HEK293 (cell line): ENCODE data around the gene CACNA1B.

ENCODE experiments used
- CTCF ChIP-seq: fragments of 450-650 bp; formaldehyde crosslinking; IDR thresholded peaks from 2 replicates; pipeline ENCODE4 v1.5.1; 2016; ENCODE audit warnings: missing biosample characterization, missing genetic modification characterization
- PATZ1 ChIP-seq: fragments of 450-650 bp; formaldehyde crosslinking; IDR thresholded peaks from 2 replicates; pipeline ENCODE4 v1.5.1; 2016; ENCODE audit warnings: missing biosample characterization, missing genetic modification characterization
- PRDM4 ChIP-seq: fragments of 450-650 bp; formaldehyde crosslinking; IDR thresholded peaks from 2 replicates; pipeline ENCODE4 v1.5.1; 2017; ENCODE audit warnings: missing biosample characterization, missing genetic modification characterization
- ZBTB10 ChIP-seq: fragments of 450-650 bp; formaldehyde crosslinking; IDR thresholded peaks from 2 replicates; pipeline ENCODE4 v1.5.1; 2016; ENCODE audit warnings: missing biosample characterization, missing genetic modification characterization
- ZBTB26 ChIP-seq: fragments of 450-650 bp; formaldehyde crosslinking; optimal IDR thresholded peaks from 2 replicates; pipeline ENCODE3; 2016; ENCODE audit warnings: missing biosample characterization, mild to moderate bottlenecking, missing genetic modification characterization
- ZNF138 ChIP-seq: fragments of 450-650 bp; formaldehyde crosslinking; IDR thresholded peaks from 2 replicates; pipeline ENCODE4 v1.5.1; 2016; ENCODE audit warnings: missing biosample characterization, missing genetic modification characterization, borderline replicate concordance
- ZNF214 ChIP-seq: fragments of 450-650 bp; formaldehyde crosslinking; IDR thresholded peaks from 2 replicates; pipeline ENCODE4 v1.5.1; 2017; ENCODE audit warnings: missing biosample characterization, mild to moderate bottlenecking, missing genetic modification characterization, borderline replicate concordance
- ZNF76 ChIP-seq: fragments of 450-650 bp; formaldehyde crosslinking; IDR thresholded peaks from 2 replicates; pipeline ENCODE4; 2016; ENCODE audit warnings: low read depth, missing biosample characterization, missing genetic modification characterization, borderline replicate concordance
- ZNF777 ChIP-seq: fragments of 450-650 bp; formaldehyde crosslinking; IDR thresholded peaks from 2 replicates; pipeline ENCODE4 v1.5.1; 2017; ENCODE audit warnings: missing biosample characterization, missing genetic modification characterization, borderline replicate concordance
- ZSCAN23 ChIP-seq: fragments of 450-650 bp; formaldehyde crosslinking; IDR thresholded peaks from 2 replicates; pipeline ENCODE4 v1.5.1; 2016; ENCODE audit warnings: missing biosample characterization, missing genetic modification characterization

GRCh38 chr9:138007566-138007917 is 130.0 kb downstream of the CACNA1B start:
- TF ChIP-seq PATZ1 (no peak), ZNF777 (tag by site-specific recombination) (no peak), ZNF76 (tag by site-specific recombination) (no peak), ZBTB26 (tag by site-specific recombination) (no peak), CTCF (tag by site-specific recombination) (no peak), ZSCAN23 (no peak), PRDM4 (tag by site-specific recombination) (no peak), ZBTB10 (tag by site-specific recombination) (no peak), ZNF214 (tag by site-specific recombination) (no peak), ZNF138 (tag by site-specific recombination) (no peak)
